WTC11 (cell line): Measurements from ENCODE around the gene OLFML2B. TPM values are rescaled to one million over a fixed set of nuclear protein-coding genes. Genes with fewer than 3 reads are reported as not detected.

ENCODE experiments used
- ATAC-seq: fragments of 200-7000 bp; cut with Tn5 transposase; 2 replicates; pipeline ENCODE4 v1.10.0; 2021; ENCODE audit warnings: mild to moderate bottlenecking, moderate library complexity
- CTCF ChIA-PET: fragments of 300-600 bp; sonication (Branson Sonifier 250); formaldehyde crosslinking; loops from one replicate; lab custom pipeline; 2021; ENCODE audit warnings: antibody characterized with exemption; lab: Charles Lee
- POLR2A ChIA-PET: fragments of 350-600 bp; sonication (Branson Sonifier 250); formaldehyde crosslinking; loops from one replicate; lab custom pipeline; 2021; ENCODE audit warnings: antibody characterized with exemption; lab: Charles Lee
- DNase-seq: peaks from one replicate; pipeline ENCODE4 v3.0.0; 2021; ENCODE audit warnings: low spot score
- H3K27ac Mint-ChIP-seq: 2 replicates; pipeline ENCODE4 v1.8.0; 2021; ENCODE audit warnings: mixed read lengths
- H3K27me3 Mint-ChIP-seq: 2 replicates; pipeline ENCODE4 v1.8.0; 2021; ENCODE audit warnings: low read depth, mild to moderate bottlenecking, moderate library complexity, mixed read lengths
- H3K36me3 Mint-ChIP-seq: 2 replicates; pipeline ENCODE4 v1.8.0; 2021; ENCODE audit warnings: mixed read lengths
- H3K4me1 Mint-ChIP-seq: 2 replicates; pipeline ENCODE4 v1.8.0; 2022; ENCODE audit warnings: mixed read lengths
- H3K4me3 Mint-ChIP-seq: 2 replicates; pipeline ENCODE4 v1.8.0; 2021; ENCODE audit warnings: mild to moderate bottlenecking, moderate library complexity, mixed read lengths
- H3K9me3 Mint-ChIP-seq: 2 replicates; pipeline ENCODE4 v1.8.0; 2021; ENCODE audit warnings: mixed read lengths
- AR ChIP-seq: fragments of 250-450 bp; sonication (Bioruptor Pico); IDR thresholded peaks from 2 replicates; pipeline ENCODE4 v1.9.0; 2021; ENCODE audit warnings: mild to moderate bottlenecking
- CREM ChIP-seq: sonication (generic); formaldehyde crosslinking; IDR thresholded peaks from 2 replicates; pipeline ENCODE4 v1.8.1; 2022; ENCODE audit warnings: mild to moderate bottlenecking, missing genetic modification reagents, moderate library complexity
- E2F1 ChIP-seq: sonication (generic); formaldehyde crosslinking; IDR thresholded peaks from 2 replicates; pipeline ENCODE4 v1.8.0; 2022; ENCODE audit warnings: mild to moderate bottlenecking, missing genetic modification reagents
- ETV6 ChIP-seq: sonication (generic); formaldehyde crosslinking; IDR thresholded peaks from 2 replicates; pipeline ENCODE4 v1.8.1; 2022; ENCODE audit warnings: mild to moderate bottlenecking, missing genetic modification reagents
- FOXP4 ChIP-seq: sonication (generic); formaldehyde crosslinking; IDR thresholded peaks from 2 replicates; pipeline ENCODE4 v1.8.0; 2022; ENCODE audit warnings: mild to moderate bottlenecking, missing genetic modification reagents
- IRF2 ChIP-seq: sonication (generic); formaldehyde crosslinking; IDR thresholded peaks from 2 replicates; pipeline ENCODE4 v1.8.0; 2022; ENCODE audit warnings: low read depth, missing genetic modification reagents, borderline replicate concordance
- NFE2L1 ChIP-seq: sonication (generic); formaldehyde crosslinking; IDR thresholded peaks from 2 replicates; pipeline ENCODE4 v1.8.1; 2023; ENCODE audit warnings: missing genetic modification reagents
- NFYB ChIP-seq: sonication (generic); formaldehyde crosslinking; conservative IDR thresholded peaks from 2 replicates; pipeline ENCODE4 v1.8.0; 2022; ENCODE audit warnings: low read depth, missing genetic modification reagents
- NR2C2 ChIP-seq: sonication (generic); formaldehyde crosslinking; IDR thresholded peaks from 2 replicates; pipeline ENCODE4 v1.8.0; 2022; ENCODE audit warnings: mild to moderate bottlenecking, missing genetic modification reagents
- OVOL2 ChIP-seq: fragments of 250-450 bp; sonication (Bioruptor Pico); IDR thresholded peaks from 2 replicates; pipeline ENCODE4 v1.9.0; 2021; ENCODE audit warnings: mild to moderate bottlenecking, borderline replicate concordance
- PRDM15 ChIP-seq: sonication (generic); formaldehyde crosslinking; IDR thresholded peaks from 2 replicates; pipeline ENCODE4 v1.8.0; 2022; ENCODE audit warnings: missing genetic modification reagents
- PREB ChIP-seq: sonication (generic); formaldehyde crosslinking; IDR thresholded peaks from 2 replicates; pipeline ENCODE4 v1.8.1; 2022; ENCODE audit warnings: mild to moderate bottlenecking, missing genetic modification reagents, moderate library complexity, borderline replicate concordance
- SP1 ChIP-seq: sonication (generic); formaldehyde crosslinking; conservative IDR thresholded peaks from 2 replicates; pipeline ENCODE4 v1.8.1; 2022; ENCODE audit warnings: missing genetic modification reagents
- STAT6 ChIP-seq: sonication (generic); formaldehyde crosslinking; conservative IDR thresholded peaks from 2 replicates; pipeline ENCODE4 v1.8.1; 2023; ENCODE audit warnings: mild to moderate bottlenecking, low read depth, missing genetic modification reagents, moderate library complexity
- TCF7 ChIP-seq: sonication (generic); formaldehyde crosslinking; IDR thresholded peaks from 2 replicates; pipeline ENCODE4 v1.8.0; 2022; ENCODE audit warnings: mild to moderate bottlenecking, low read depth, missing genetic modification reagents, moderate library complexity
- TEAD1 ChIP-seq: sonication (generic); formaldehyde crosslinking; IDR thresholded peaks from 2 replicates; pipeline ENCODE4 v1.8.0; 2022; ENCODE audit warnings: mild to moderate bottlenecking, missing genetic modification reagents
- TEAD4 ChIP-seq: sonication (generic); formaldehyde crosslinking; IDR thresholded peaks from 2 replicates; pipeline ENCODE4 v1.8.0; 2022; ENCODE audit warnings: mild to moderate bottlenecking, missing genetic modification reagents
- ZMAT4 ChIP-seq: fragments of 250-450 bp; sonication (Bioruptor Pico); IDR thresholded peaks from 2 replicates; pipeline ENCODE4 v1.9.0; 2021; ENCODE audit warnings: mild to moderate bottlenecking
- ZNF219 ChIP-seq: sonication (generic); formaldehyde crosslinking; IDR thresholded peaks from 2 replicates; pipeline ENCODE4 v1.8.0; 2023; ENCODE audit warnings: missing genetic modification reagents, mild to moderate bottlenecking, borderline replicate concordance
- ZNF317 ChIP-seq: sonication (generic); formaldehyde crosslinking; IDR thresholded peaks from 2 replicates; pipeline ENCODE4 v1.8.1; 2023; ENCODE audit warnings: low read depth, mild to moderate bottlenecking, moderate library complexity, missing genetic modification reagents, borderline replicate concordance
- ZNF396 ChIP-seq: fragments of 250-450 bp; sonication (Bioruptor Pico); IDR thresholded peaks from 2 replicates; pipeline ENCODE4 v1.8.0; 2021; ENCODE audit warnings: mild to moderate bottlenecking, moderate library complexity, borderline replicate concordance
- total RNA-seq: library from RNA; stranded (reverse); gene quantifications from 3 replicates; pipeline ENCODE4 v1.2.3, GENCODE V29; 2021

OLFML2B gene
- total RNA-seq, 1 experiment from 2014 or later = 4.9 TPM

- no peak overlapping the region for H3K4me3 Mint-ChIP-seq
- H3K9me3 Mint-ChIP-seq = peaks cover 11% of the 10 kb centered on the region
- CTCF ChIA-PET = interaction anchor here (0.6 kb wide), 1 partner anchor 8 kb away, joined by 3 read pairs; no protein-coding TSS in a partner anchor
- H3K27me3 Mint-ChIP-seq = 0 out of 2 replicates have a peak, but pooled peaks cover under 1% of the 10 kb centered on the region
- peaks cover 16% of the 10 kb centered on the region for H3K36me3 Mint-ChIP-seq
- TF ChIP-seq ETV6 (CRISPR knock-in tag) (no peak), PRDM15 (CRISPR knock-in tag) (no peak), AR (CRISPR knock-in tag) (no peak), E2F1 (no peak), NR2C2 (CRISPR knock-in tag) (no peak), ZNF317 (no peak), IRF2 (CRISPR knock-in tag) (no peak), NFYB (CRISPR knock-in tag) (no peak), STAT6 (no peak), ZMAT4 (CRISPR knock-in tag) (no peak), TEAD1 (no peak)
- no peak for ATAC-seq
- peaks cover 37% of the 10 kb centered on the region for H3K4me1 Mint-ChIP-seq
- DNase-seq = no peak
- no peak overlapping the region for H3K27ac Mint-ChIP-seq
- POLR2A ChIA-PET = no interaction called here
Observed at GRCh38 chr1:162016631-162017030, 7.0 kb downstream of the OLFML2B start.

GRCh38 chr1:162015196-162015595 lies 8.5 kb downstream of the OLFML2B start:
- H3K4me3 Mint-ChIP-seq = no peak overlapping the region
- ATAC-seq = no peak
- peaks cover 24% of the 10 kb centered on the region for H3K4me1 Mint-ChIP-seq
- no peak overlapping the region for H3K27ac Mint-ChIP-seq
- H3K36me3 Mint-ChIP-seq = peaks cover 16% of the 10 kb centered on the region
- no peaks in the 10 kb centered on the region for H3K27me3 Mint-ChIP-seq
- peaks cover 11% of the 10 kb centered on the region for H3K9me3 Mint-ChIP-seq
- ChIA-PET CTCF (interaction anchor here (1.0 to 2.5 kb wide), 2 partner anchors 9 to 22 kb away, joined by 5 to 12 read pairs; partner anchors contain the start of gene OLFML2B), POLR2A (no interaction called here)
- DNase-seq = no peak
- no peak for TF ChIP-seq TCF7 (CRISPR knock-in tag)
- no peak for TF ChIP-seq PREB
- no peak for TF ChIP-seq TEAD1
- TF ChIP-seq NFYB (CRISPR knock-in tag) = no peak
- no peak for TF ChIP-seq TEAD4
- TF ChIP-seq ZNF396 (CRISPR knock-in tag) = no peak
- no peak for TF ChIP-seq ZNF219
- TF ChIP-seq SP1 (CRISPR knock-in tag) = no peak
- TF ChIP-seq FOXP4 (CRISPR knock-in tag) = no peak
- no peak for TF ChIP-seq CREM
- no peak for TF ChIP-seq OVOL2 (CRISPR knock-in tag)
- no peak for TF ChIP-seq NFE2L1 (CRISPR knock-in tag)
